Activated CD8-positive, alpha-beta memory T cell treated with anti-CD3 and anti-CD28 coated beads, Interleukin-2, amount 10 ng/mL, durations not matched to agents 7 days and 5 days (primary cell): ENCODE measurements around the gene TTC1. TPM values are rescaled to one million over a fixed set of nuclear protein-coding genes. Genes with fewer than 3 reads are reported as not detected.
"Not testable (repeated sequence)": the region's sequence is repeated elsewhere in the genome, so short reads cannot be mapped to it uniquely, and the experiment has no call there.

ENCODE experiments used
- ATAC-seq: fragments of 150-1000 bp; cut with Tn5 transposase; one replicate; pipeline ENCODE4 v1.10.0; 2021; ENCODE audit warnings: moderate library complexity
- CTCF ChIA-PET: fragments of 350-600 bp; sonication (Branson Sonifier 250); formaldehyde crosslinking; loops from one replicate; lab custom pipeline; 2021; ENCODE audit warnings: antibody characterized with exemption; lab: Charles Lee
- DNase-seq: peaks from one replicate; pipeline ENCODE4 v3.0.0-alpha.2; 2020
- H3K27ac Mint-ChIP-seq: one replicate; pipeline ENCODE4 v1.8.0; 2021; ENCODE audit warnings: mild to moderate bottlenecking, mixed read lengths
- H3K27me3 Mint-ChIP-seq: one replicate; pipeline ENCODE4 v1.8.0; 2021; ENCODE audit warnings: mixed read lengths
- H3K36me3 Mint-ChIP-seq: one replicate; pipeline ENCODE4 v1.8.0; 2021; ENCODE audit warnings: mild to moderate bottlenecking, mixed read lengths
- H3K4me1 Mint-ChIP-seq: one replicate; pipeline ENCODE4 v1.8.0; 2021; ENCODE audit warnings: mixed read lengths
- H3K4me3 Mint-ChIP-seq: one replicate; pipeline ENCODE4 v1.8.0; 2021; ENCODE audit warnings: mild to moderate bottlenecking, moderate library complexity, mixed read lengths
- H3K9me3 Mint-ChIP-seq: one replicate; pipeline ENCODE4 v1.8.0; 2022; ENCODE audit warnings: low read depth, mixed read lengths
- total RNA-seq, 2 experiments: library from RNA; stranded (reverse); gene quantifications; one replicate each; pipeline ENCODE4 v1.2.3, GENCODE V29; 2021

The TTC1 gene
- 10 to 100 TPM; 39.3 to 54.5 TPM for total RNA-seq

DNA sequence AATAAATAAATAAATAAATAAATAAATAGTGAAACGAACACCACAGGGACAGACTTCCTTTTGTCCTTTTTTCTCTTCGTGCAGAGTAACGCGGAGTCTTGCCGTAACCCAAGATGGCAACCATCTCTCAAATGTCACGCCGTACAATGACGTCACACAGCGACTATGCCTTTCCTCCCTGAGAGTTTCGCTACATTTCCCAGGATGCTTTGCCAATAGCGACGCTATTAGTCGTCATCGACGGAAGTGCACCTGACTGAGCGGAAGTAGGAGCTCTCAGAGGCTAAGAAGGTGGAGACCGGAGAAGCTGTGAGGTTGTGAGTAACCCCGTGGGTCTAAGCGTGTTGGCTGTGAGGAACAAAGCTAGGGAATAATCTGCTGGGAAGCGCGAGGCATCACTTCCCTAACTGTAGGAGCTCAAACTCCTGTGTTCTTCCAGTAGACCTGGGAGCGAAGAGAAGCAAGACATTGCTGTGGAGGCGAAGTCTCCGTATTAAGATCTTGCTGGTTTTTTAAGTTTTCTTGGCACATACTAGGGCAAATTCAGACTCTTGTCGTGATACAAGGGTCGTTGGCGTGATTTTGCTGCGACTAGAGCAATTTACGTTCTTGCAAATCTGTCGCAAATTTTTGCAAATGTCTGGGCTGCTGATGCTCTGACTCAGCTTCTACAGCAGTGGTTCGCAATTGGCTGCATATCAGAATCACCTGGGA is at the start of gene TTC1:
Gene TTC1, plus strand, starts transcription at position 263 of the 714 bp plus-strand sequence. CDS start 1,390 bp downstream, outside the sequence.
- peak within 1 kb of the TSS; percentile 98 for H3K27ac Mint-ChIP-seq
- DNase-seq: peak; percentile 97
- peak within 1 kb of the TSS; percentile 94 for H3K4me3 Mint-ChIP-seq
- no peaks in the 10 kb centered on the region for H3K27me3 Mint-ChIP-seq
- H3K9me3 Mint-ChIP-seq: no peaks in the 10 kb centered on the region
- CTCF ChIA-PET: interaction anchor here (0.8 to 5.2 kb wide), 7 partner anchors 11 to 382 kb away, joined by 3 to 42 read pairs (median 3); no protein-coding TSS in a partner anchor
- ATAC-seq: peak; percentile 98
- H3K4me1 Mint-ChIP-seq: peaks cover 25% of the 10 kb centered on the region
- H3K36me3 Mint-ChIP-seq: peaks cover 17% of the 10 kb centered on the region

DNA sequence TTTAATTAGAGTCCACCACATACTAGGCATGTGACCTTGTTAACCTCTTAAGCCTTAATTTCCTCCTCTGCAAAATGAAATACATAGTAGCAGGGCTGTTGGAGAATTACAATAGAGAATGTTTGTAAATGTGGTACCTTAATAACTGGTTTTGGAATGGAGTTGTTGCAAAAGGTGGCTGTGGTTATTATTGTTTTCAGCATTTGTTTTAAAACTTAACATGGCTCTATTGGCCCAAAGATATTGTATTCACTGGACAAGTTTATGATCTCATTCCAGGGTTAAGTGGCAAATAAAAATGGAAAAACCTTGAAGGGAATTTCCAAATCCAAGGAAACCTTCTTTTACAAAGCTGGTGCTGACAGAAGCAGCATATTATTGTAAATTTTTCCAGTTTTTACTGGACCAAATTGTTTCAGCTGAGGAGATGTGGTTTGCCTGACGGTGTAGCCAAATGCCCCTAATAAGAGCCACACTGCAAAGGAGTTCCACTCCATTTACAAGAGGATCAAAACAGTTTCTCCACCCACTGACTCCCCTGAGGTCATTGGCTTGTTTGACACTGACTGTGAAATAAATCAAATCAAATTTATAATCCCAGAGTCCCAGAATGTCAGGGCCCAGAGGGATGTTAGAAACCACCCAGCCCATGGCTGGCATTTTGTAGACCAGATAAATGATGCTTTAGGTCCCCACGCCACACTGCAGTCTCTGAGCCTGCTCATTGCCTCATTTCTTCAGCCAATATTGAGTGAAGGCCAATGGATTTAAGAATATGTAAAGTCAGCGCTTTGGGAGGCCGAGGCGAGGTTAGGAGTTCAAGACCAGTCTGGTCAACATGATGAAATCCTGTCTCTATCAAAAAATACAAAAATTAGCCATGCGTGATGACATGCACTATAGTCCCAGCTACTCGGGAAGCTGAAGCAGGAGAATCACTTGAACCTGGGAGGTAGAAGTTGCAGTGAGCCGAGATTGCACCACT is 47.5 kb upstream of the TTC1 start:
- ATAC-seq: no peak
- CTCF ChIA-PET: interaction anchor here (1.0 kb wide), 1 partner anchor 26 kb away, joined by 3 read pairs; no protein-coding TSS in a partner anchor

GRCh38 chr5:159962214-159962613 is 46.7 kb upstream of the TTC1 start:
- Mint-ChIP-seq H3K27ac (no peak overlapping the region), H3K4me1 (no peaks in the 10 kb centered on the region), H3K36me3 (no peaks in the 10 kb centered on the region), H3K9me3 (no peaks in the 10 kb centered on the region), H3K27me3 (peaks cover 46% of the 10 kb centered on the region), H3K4me3 (no peak overlapping the region)
- DNase-seq: no peak
- CTCF ChIA-PET: interaction anchor here (0.7 to 1.0 kb wide), 2 partner anchors 25 to 58 kb away, joined by 3 read pairs; no protein-coding TSS in a partner anchor
- ATAC-seq: no peak

More for the DNA sequence above, 47.5 kb upstream of the TTC1 start:
- H3K27ac Mint-ChIP-seq: no peak overlapping the region
- no peaks in the 10 kb centered on the region for H3K4me1 Mint-ChIP-seq
- peaks cover 41% of the 10 kb centered on the region for H3K27me3 Mint-ChIP-seq
- no peak for DNase-seq
- no peak overlapping the region for H3K4me3 Mint-ChIP-seq
- H3K9me3 Mint-ChIP-seq: no peaks in the 10 kb centered on the region
- H3K36me3 Mint-ChIP-seq: no peaks in the 10 kb centered on the region

GRCh38 chr5:159963935-159964334 is 45.0 kb upstream of the TTC1 start:
- H3K4me1 Mint-ChIP-seq: no peaks in the 10 kb centered on the region
- CTCF ChIA-PET: no interaction called here
- no peaks in the 10 kb centered on the region for H3K9me3 Mint-ChIP-seq
- H3K27ac Mint-ChIP-seq: no peak overlapping the region
- DNase-seq (no peak), ATAC-seq (no peak)
- H3K36me3 Mint-ChIP-seq: no peaks in the 10 kb centered on the region
- peaks cover 45% of the 10 kb centered on the region for H3K27me3 Mint-ChIP-seq
- no peak overlapping the region for H3K4me3 Mint-ChIP-seq

- DNase-seq: no peak
- peaks cover 44% of the 10 kb centered on the region for H3K27me3 Mint-ChIP-seq
- H3K4me3 Mint-ChIP-seq: no peak overlapping the region
- H3K36me3 Mint-ChIP-seq: no peaks in the 10 kb centered on the region
- no peak overlapping the region for H3K27ac Mint-ChIP-seq
- CTCF ChIA-PET: interaction anchor here (0.7 to 1.4 kb wide), 5 partner anchors 20 to 808 kb away, joined by 3 to 4 read pairs (median 3); no protein-coding TSS in a partner anchor
- H3K9me3 Mint-ChIP-seq: no peaks in the 10 kb centered on the region
- no peaks in the 10 kb centered on the region for H3K4me1 Mint-ChIP-seq
- ATAC-seq: no peak
Measured at GRCh38 chr5:159965031-159965837, 43.7 kb upstream of the TTC1 start.

DNA sequence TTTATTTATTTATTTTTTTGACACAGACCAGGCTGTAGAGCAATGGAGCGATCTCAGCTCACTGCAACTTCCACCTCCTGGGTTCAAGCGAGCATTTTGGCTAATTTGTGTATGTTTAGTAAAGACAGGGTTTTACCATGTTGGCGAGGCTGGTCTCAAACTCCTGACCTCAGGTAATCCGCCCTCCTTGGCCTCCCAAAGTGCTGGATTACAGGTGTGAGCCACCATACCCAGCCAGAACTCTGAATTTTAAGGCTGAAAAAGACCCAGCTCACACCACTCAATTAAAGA is 43.2 kb upstream of the TTC1 start:
- H3K27ac Mint-ChIP-seq, H3K36me3 Mint-ChIP-seq, ATAC-seq, H3K4me1 Mint-ChIP-seq, DNase-seq, H3K4me3 Mint-ChIP-seq, H3K9me3 Mint-ChIP-seq: not testable (repeated sequence)
- peaks cover 49% of the 10 kb centered on the region for H3K27me3 Mint-ChIP-seq
- CTCF ChIA-PET: interaction anchor here (0.7 to 1.4 kb wide), 4 partner anchors 22 to 809 kb away, joined by 3 to 4 read pairs (median 4); no protein-coding TSS in a partner anchor

GRCh38 chr5:159969966-159970365 is 39.0 kb upstream of the TTC1 start:
- H3K9me3 Mint-ChIP-seq: no peaks in the 10 kb centered on the region
- H3K27me3 Mint-ChIP-seq: peaks cover 72% of the 10 kb centered on the region
- DNase-seq (no peak), ATAC-seq (no peak)
- H3K27ac Mint-ChIP-seq: no peak overlapping the region
- H3K4me1 Mint-ChIP-seq: peaks cover 9% of the 10 kb centered on the region
- no peak overlapping the region for H3K4me3 Mint-ChIP-seq
- H3K36me3 Mint-ChIP-seq: peaks cover 4% of the 10 kb centered on the region
- CTCF ChIA-PET: interaction anchor here (0.7 kb wide), 1 partner anchor 17 kb away, joined by 3 read pairs; no protein-coding TSS in a partner anchor

- H3K4me3 Mint-ChIP-seq: no peak overlapping the region
- H3K27me3 Mint-ChIP-seq: peaks cover 68% of the 10 kb centered on the region
- no peaks in the 10 kb centered on the region for H3K9me3 Mint-ChIP-seq
- DNase-seq (no peak), ATAC-seq (no peak)
- H3K4me1 Mint-ChIP-seq: peaks cover 9% of the 10 kb centered on the region
- CTCF ChIA-PET: no interaction called here
- peaks cover 4% of the 10 kb centered on the region for H3K36me3 Mint-ChIP-seq
- no peak overlapping the region for H3K27ac Mint-ChIP-seq
Measured at GRCh38 chr5:159971038-159971437, 37.9 kb upstream of the TTC1 start.

- peak overlapping the region; percentile 3 for H3K4me3 Mint-ChIP-seq
- DNase-seq (no peak), ATAC-seq (no peak)
- CTCF ChIA-PET: no interaction called here
- no peaks in the 10 kb centered on the region for H3K9me3 Mint-ChIP-seq
- H3K4me1 Mint-ChIP-seq: peaks cover 9% of the 10 kb centered on the region
- peaks cover 4% of the 10 kb centered on the region for H3K36me3 Mint-ChIP-seq
- no peak overlapping the region for H3K27ac Mint-ChIP-seq
- H3K27me3 Mint-ChIP-seq: peaks cover 64% of the 10 kb centered on the region
Measured at GRCh38 chr5:159971514-159971913, 37.4 kb upstream of the TTC1 start.

DNA sequence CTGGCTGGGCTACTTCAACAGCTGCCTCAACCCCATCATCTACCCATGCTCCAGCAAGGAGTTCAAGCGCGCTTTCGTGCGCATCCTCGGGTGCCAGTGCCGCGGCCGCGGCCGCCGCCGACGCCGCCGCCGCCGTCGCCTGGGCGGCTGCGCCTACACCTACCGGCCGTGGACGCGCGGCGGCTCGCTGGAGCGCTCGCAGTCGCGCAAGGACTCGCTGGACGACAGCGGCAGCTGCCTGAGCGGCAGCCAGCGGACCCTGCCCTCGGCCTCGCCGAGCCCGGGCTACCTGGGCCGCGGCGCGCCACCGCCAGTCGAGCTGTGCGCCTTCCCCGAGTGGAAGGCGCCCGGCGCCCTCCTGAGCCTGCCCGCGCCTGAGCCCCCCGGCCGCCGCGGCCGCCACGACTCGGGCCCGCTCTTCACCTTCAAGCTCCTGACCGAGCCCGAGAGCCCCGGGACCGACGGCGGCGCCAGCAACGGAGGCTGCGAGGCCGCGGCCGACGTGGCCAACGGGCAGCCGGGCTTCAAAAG is 36.9 kb upstream of the TTC1 start:
- Mint-ChIP-seq H3K27ac (no peak overlapping the region), H3K4me1 (peaks cover 9% of the 10 kb centered on the region), H3K27me3 (peaks cover 62% of the 10 kb centered on the region), H3K4me3 (no peak overlapping the region), H3K36me3 (peaks cover 4% of the 10 kb centered on the region), H3K9me3 (no peaks in the 10 kb centered on the region)
- peak; percentile 45 for ATAC-seq
- CTCF ChIA-PET: no interaction called here
- DNase-seq: no peak

- CTCF ChIA-PET: interaction anchor here (1.0 kb wide), 1 partner anchor 14 kb away, joined by 4 read pairs; no protein-coding TSS in a partner anchor
- peaks cover 65% of the 10 kb centered on the region for H3K27me3 Mint-ChIP-seq
Measured at GRCh38 chr5:159972538-159973362, 36.2 kb upstream of the TTC1 start.

More at GRCh38 chr5:159972538-159973362, 36.2 kb upstream of the TTC1 start:
- peak overlapping the region; percentile 55 for H3K27ac Mint-ChIP-seq
- DNase-seq (no peak), ATAC-seq (no peak)
- H3K9me3 Mint-ChIP-seq: no peaks in the 10 kb centered on the region
- peaks cover 4% of the 10 kb centered on the region for H3K36me3 Mint-ChIP-seq
- no peak overlapping the region for H3K4me3 Mint-ChIP-seq
- H3K4me1 Mint-ChIP-seq: peaks cover 9% of the 10 kb centered on the region
